ENCODE measurements around the gene INF2.
"Not testable (repeated sequence)": the region's sequence is repeated elsewhere in the genome, so short reads cannot be mapped to it uniquely, and the experiment has no call there.

INF2 gene

GRCh38 chr14:104657563-104658324 lies 31.7 kb upstream of the INF2 start:
- DNase-seq = no peak

- no peak for DNase-seq
Measured at GRCh38 chr14:104658325-104658712, 31.1 kb upstream of the INF2 start.

- DNase-seq = no peak
Measured at GRCh38 chr14:104659146-104659545, 30.3 kb upstream of the INF2 start.

GRCh38 chr14:104659764-104660523 lies 29.5 kb upstream of the INF2 start:
- DNase-seq = no peak

GRCh38 chr14:104660597-104660996 lies 28.8 kb upstream of the INF2 start:
- no peak for DNase-seq

- DNase-seq = no peak
Measured at GRCh38 chr14:104661086-104661485, 28.3 kb upstream of the INF2 start.

GRCh38 chr14:104661528-104662157 lies 27.8 kb upstream of the INF2 start:
- DNase-seq = not testable (repeated sequence)

- not testable (repeated sequence) for DNase-seq
Measured at GRCh38 chr14:104662472-104662871, 26.9 kb upstream of the INF2 start.

GRCh38 chr14:104664107-104664506 lies 25.3 kb upstream of the INF2 start:
- no peak for DNase-seq

- DNase-seq = no peak
Measured at GRCh38 chr14:104664588-104664987, 24.8 kb upstream of the INF2 start.

GRCh38 chr14:104665114-104665656 lies 24.2 kb upstream of the INF2 start:
- no peak for DNase-seq

GRCh38 chr14:104665657-104666522 lies 23.5 kb upstream of the INF2 start:
- no peak for DNase-seq

- DNase-seq = not testable (repeated sequence)
Measured at GRCh38 chr14:104666523-104666895, 22.9 kb upstream of the INF2 start.

- DNase-seq = no peak
Measured at GRCh38 chr14:104666981-104667380, 22.4 kb upstream of the INF2 start.

GRCh38 chr14:104669697-104670096 lies 19.7 kb upstream of the INF2 start:
- DNase-seq = no peak

GRCh38 chr14:104671330-104671977 lies 18.0 kb upstream of the INF2 start:
- not testable (repeated sequence) for DNase-seq

- DNase-seq = not testable (repeated sequence)
Measured at GRCh38 chr14:104672119-104672518, 17.3 kb upstream of the INF2 start.

GRCh38 chr14:104673481-104673880 lies 15.9 kb upstream of the INF2 start:
- no peak for DNase-seq

- DNase-seq = no peak
Measured at GRCh38 chr14:104675447-104675846, 14.0 kb upstream of the INF2 start.

- no peak for DNase-seq
Measured at GRCh38 chr14:104676130-104676693, 13.2 kb upstream of the INF2 start.

- no peak for DNase-seq
Measured at GRCh38 chr14:104676694-104677511, 12.5 kb upstream of the INF2 start.
